Uterus (tissue), 2 donors: Measurements from ENCODE around the gene SH3YL1.

Experiments used
- POLR2A ChIP-seq, 2 donors: fragments of 450-650 bp; IDR thresholded peaks; one replicate each; pipeline ENCODE4 v1.6.1; 2016; ENCODE audit warnings: antibody characterized with exemption in 2 of 2, mild to moderate bottlenecking in 1 of 2, moderate library complexity in 1 of 2
- TF ChIP-seq, protein P1 (sequence below), 4 experiments: fragments of 200-600 bp in 2 of 4; fragments of 450-650 bp in 2 of 4; sonication (generic) in 2 of 4; IDR thresholded peaks; one replicate each; pipeline ENCODE4 v1.5.1; 2016 to 2019; ENCODE audit warnings: antibody characterized with exemption in 4 of 4, mild to moderate bottlenecking in 2 of 4, moderate library complexity in 1 of 4

DNA sequence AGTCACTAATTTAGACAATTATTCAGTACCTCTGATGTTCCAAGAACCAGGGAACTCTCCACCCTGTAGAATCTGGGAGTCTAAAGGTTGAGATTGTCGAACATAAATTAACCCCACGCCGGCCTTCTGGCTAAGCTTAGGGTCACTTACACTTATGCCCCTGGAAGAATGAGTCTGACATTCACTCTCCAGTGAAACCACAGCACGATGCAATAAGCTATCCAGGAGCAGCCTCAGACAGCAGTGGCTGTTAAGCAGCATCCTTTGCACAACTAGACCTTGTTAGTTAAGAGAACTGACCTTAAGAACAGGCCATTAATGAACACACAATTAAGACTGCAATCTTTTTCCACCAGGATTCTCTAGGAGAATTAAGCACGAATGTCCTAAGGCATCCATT, 25.0 kb downstream of the SH3YL1 start:
- TF ChIP-seq POLR2A (IDR thresholded peaks at IDR 0.05): no peak
- TF ChIP-seq, protein P1, sequence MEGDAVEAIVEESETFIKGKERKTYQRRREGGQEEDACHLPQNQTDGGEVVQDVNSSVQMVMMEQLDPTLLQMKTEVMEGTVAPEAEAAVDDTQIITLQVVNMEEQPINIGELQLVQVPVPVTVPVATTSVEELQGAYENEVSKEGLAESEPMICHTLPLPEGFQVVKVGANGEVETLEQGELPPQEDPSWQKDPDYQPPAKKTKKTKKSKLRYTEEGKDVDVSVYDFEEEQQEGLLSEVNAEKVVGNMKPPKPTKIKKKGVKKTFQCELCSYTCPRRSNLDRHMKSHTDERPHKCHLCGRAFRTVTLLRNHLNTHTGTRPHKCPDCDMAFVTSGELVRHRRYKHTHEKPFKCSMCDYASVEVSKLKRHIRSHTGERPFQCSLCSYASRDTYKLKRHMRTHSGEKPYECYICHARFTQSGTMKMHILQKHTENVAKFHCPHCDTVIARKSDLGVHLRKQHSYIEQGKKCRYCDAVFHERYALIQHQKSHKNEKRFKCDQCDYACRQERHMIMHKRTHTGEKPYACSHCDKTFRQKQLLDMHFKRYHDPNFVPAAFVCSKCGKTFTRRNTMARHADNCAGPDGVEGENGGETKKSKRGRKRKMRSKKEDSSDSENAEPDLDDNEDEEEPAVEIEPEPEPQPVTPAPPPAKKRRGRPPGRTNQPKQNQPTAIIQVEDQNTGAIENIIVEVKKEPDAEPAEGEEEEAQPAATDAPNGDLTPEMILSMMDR (IDR thresholded peaks at IDR 0.05): no peak
